Measurements from ENCODE around the gene IMP3. TPM values are rescaled to one million over a fixed set of nuclear protein-coding genes. Genes with fewer than 3 reads are reported as not detected.

The IMP3 gene
- total and polyA plus RNA-seq, 3 experiments from 2014 or later: 123 to 247 (median 134) TPM

DNA sequence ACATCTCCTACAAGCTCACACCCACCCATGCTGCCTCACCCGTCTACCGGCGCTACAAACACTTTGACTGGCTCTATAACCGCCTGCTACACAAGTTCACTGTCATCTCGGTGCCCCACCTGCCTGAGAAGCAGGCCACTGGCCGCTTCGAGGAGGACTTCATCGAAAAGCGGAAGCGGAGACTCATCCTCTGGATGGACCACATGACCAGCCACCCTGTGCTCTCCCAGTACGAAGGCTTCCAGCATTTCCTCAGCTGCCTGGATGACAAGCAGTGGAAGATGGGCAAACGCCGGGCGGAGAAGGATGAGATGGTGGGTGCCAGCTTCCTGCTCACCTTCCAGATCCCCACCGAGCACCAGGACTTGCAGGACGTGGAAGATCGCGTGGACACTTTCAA lies 9.8 kb upstream of the IMP3 start:
- CTCF ChIA-PET: interaction anchor here (0.6 kb wide), 1 partner anchor 56 kb away, joined by 3 read pairs; no protein-coding TSS in a partner anchor

DNA sequence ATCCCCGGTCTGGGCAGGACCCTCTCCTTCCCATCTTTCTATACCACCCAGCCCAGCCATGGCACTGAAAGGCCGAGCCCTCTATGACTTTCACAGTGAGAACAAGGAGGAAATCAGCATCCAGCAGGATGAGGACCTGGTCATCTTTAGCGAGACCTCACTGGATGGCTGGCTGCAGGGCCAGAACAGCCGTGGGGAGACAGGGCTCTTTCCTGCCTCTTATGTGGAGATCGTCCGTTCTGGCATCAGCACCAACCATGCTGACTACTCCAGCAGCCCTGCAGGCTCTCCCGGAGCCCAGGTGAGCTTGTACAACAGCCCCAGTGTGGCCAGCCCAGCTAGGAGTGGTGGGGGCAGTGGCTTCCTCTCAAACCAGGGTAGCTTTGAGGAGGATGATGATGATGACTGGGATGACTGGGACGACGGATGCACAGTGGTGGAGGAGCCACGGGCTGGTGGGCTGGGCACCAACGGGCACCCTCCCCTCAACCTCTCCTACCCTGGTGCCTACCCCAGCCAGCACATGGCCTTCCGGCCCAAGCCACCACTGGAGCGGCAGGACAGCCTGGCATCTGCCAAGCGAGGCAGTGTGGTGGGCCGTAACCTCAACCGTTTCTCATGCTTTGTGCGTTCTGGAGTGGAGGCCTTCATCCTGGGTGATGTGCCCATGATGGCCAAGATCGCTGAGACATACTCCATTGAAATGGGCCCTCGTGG lies 9.2 kb upstream of the IMP3 start:
- Histone ChIP-seq H3K9me3 (ENCODE audit: low read length) (no peaks in the 10 kb centered on the region), H3K27ac (ENCODE audit: low read depth, low read length) (no peak overlapping the region), H3K4me3 (ENCODE audit: low read length) (no peak overlapping the region), H3K27me3 (ENCODE audit: insufficient read depth, low read length, poor library complexity, severe bottlenecking) (no peaks in the 10 kb centered on the region), H3K4me1 (ENCODE audit: insufficient read depth, low read length) (peaks cover 21% of the 10 kb centered on the region), H3K36me3 (ENCODE audit: insufficient read depth, low read length) (no peaks in the 10 kb centered on the region)
- peak overlapping the region; percentile 83 to 93 (median 87) for H3K4me3 Mint-ChIP-seq
- H3K27me3 Mint-ChIP-seq: no peaks in the 10 kb centered on the region
- peak overlapping the region in 5 of 8 donors; percentile 21 to 87 (median 85) for H3K27ac Mint-ChIP-seq
- peaks cover 0 to 7% (median 0%) of the 10 kb centered on the region in 3 donors for H3K36me3 Mint-ChIP-seq
- peaks cover 34 to 63% (median 35%) of the 10 kb centered on the region in 3 donors for H3K4me1 Mint-ChIP-seq
- no peak for DNase-seq
- H3K9me3 Mint-ChIP-seq: no peaks in the 10 kb centered on the region
- ChIA-PET CTCF (no interaction called here), POLR2A (interaction anchor here (1.1 kb wide), 1 partner anchor 10 kb away, joined by 3 read pairs; no protein-coding TSS in a partner anchor)

More for the DNA sequence above, 9.8 kb upstream of the IMP3 start:
- Mint-ChIP-seq H3K27me3 (no peaks in the 10 kb centered on the region), H3K4me1 (peaks cover 34 to 63% (median 35%) of the 10 kb centered on the region in 3 donors), H3K27ac (peak overlapping the region in 6 of 8 donors; percentile 9 to 87 (median 76)), H3K4me3 (peak overlapping the region; percentile 16 to 88 (median 73)), H3K36me3 (peaks cover 0 to 7% (median 0%) of the 10 kb centered on the region in 3 donors), H3K9me3 (no peaks in the 10 kb centered on the region)
- no peaks in the 10 kb centered on the region for H3K9me3 ChIP-seq (ENCODE audit: low read length)
- no peaks in the 10 kb centered on the region for H3K36me3 ChIP-seq (ENCODE audit: insufficient read depth, low read length)
- no peak overlapping the region for H3K27ac ChIP-seq (ENCODE audit: low read depth, low read length)
- H3K4me1 ChIP-seq (ENCODE audit: insufficient read depth, low read length): peaks cover 21% of the 10 kb centered on the region
- POLR2A ChIA-PET: interaction anchor here (1.1 kb wide), 1 partner anchor 10 kb away, joined by 3 read pairs; no protein-coding TSS in a partner anchor
- H3K4me3 ChIP-seq (ENCODE audit: low read length): no peak overlapping the region
- no peaks in the 10 kb centered on the region for H3K27me3 ChIP-seq (ENCODE audit: insufficient read depth, low read length, poor library complexity, severe bottlenecking)
- DNase-seq: no peak

DNA sequence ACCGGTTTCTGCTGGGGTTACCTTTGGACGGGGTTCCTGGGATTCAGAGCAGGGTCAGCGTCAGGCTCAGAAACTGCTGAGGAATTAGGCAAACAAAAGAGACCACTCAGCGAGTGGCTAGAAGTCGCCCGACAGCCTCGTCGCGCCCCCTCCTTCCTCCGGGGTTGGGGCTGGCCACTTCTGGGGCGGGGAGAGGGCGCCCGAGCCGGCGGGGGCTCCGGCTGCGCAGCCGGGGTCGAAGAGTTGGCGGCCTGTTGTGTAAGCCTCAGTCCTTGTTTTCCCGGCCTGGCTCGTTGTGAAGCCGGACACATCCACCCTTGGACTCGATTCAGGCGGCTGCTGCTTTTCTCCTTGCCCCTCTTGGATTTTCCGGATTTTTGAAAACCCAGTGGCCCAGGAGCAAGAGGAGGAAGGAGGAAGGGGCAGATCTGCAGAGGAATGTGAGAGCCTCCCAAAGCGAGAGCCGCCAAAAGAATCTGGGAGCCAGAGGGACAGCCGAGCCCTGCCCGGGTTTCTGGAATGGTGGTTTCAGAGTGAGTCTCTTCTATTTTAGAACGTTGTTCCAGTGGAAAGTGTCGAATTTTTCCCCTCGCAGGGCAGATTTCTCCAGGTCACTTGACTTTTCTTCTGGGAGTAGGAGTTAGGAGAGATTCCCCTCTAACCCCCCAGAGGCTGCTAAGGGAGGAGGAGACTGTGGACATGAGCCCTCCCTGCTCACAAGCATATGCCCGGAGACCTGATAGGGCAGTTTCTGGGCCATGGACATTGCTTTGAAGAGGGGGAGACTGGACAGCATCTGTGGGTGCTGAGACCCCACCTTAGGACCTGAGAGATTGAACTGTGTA lies 8.4 kb upstream of the IMP3 start:
- DNase-seq: no peak
- no peaks in the 10 kb centered on the region for H3K36me3 ChIP-seq (ENCODE audit: insufficient read depth, low read length)
- peaks cover 34 to 62% (median 40%) of the 10 kb centered on the region in 3 donors for H3K4me1 Mint-ChIP-seq
- peak overlapping the region; percentile 83 to 93 (median 87) for H3K4me3 Mint-ChIP-seq
- H3K4me3 ChIP-seq (ENCODE audit: low read length): peak overlapping the region; percentile 93
- H3K27me3 ChIP-seq (ENCODE audit: insufficient read depth, low read length, poor library complexity, severe bottlenecking): no peaks in the 10 kb centered on the region
- no peaks in the 10 kb centered on the region for H3K27me3 Mint-ChIP-seq
- peak overlapping the region; percentile 70 for H3K27ac ChIP-seq (ENCODE audit: low read depth, low read length)
- H3K4me1 ChIP-seq (ENCODE audit: insufficient read depth, low read length): peaks cover 21% of the 10 kb centered on the region
- POLR2A ChIA-PET: interaction anchor here (0.6 to 2.4 kb wide), 5 partner anchors 10 to 280 kb away, joined by 3 to 19 read pairs (median 11); partner anchors contain the start of genes MAN2C1 and SIN3A
- H3K9me3 Mint-ChIP-seq: no peaks in the 10 kb centered on the region
- peaks cover 0 to 7% (median 0%) of the 10 kb centered on the region in 3 donors for H3K36me3 Mint-ChIP-seq
- CTCF ChIA-PET: interaction anchor here (0.8 to 3.1 kb wide), 8 partner anchors 23 to 280 kb away, joined by 3 to 22 read pairs (median 4); partner anchors contain the start of genes MAN2C1 and SNUPN
- H3K27ac Mint-ChIP-seq: peak overlapping the region in 5 of 8 donors; percentile 54 to 92 (median 68)
- no peaks in the 10 kb centered on the region for H3K9me3 ChIP-seq (ENCODE audit: low read length)

DNA sequence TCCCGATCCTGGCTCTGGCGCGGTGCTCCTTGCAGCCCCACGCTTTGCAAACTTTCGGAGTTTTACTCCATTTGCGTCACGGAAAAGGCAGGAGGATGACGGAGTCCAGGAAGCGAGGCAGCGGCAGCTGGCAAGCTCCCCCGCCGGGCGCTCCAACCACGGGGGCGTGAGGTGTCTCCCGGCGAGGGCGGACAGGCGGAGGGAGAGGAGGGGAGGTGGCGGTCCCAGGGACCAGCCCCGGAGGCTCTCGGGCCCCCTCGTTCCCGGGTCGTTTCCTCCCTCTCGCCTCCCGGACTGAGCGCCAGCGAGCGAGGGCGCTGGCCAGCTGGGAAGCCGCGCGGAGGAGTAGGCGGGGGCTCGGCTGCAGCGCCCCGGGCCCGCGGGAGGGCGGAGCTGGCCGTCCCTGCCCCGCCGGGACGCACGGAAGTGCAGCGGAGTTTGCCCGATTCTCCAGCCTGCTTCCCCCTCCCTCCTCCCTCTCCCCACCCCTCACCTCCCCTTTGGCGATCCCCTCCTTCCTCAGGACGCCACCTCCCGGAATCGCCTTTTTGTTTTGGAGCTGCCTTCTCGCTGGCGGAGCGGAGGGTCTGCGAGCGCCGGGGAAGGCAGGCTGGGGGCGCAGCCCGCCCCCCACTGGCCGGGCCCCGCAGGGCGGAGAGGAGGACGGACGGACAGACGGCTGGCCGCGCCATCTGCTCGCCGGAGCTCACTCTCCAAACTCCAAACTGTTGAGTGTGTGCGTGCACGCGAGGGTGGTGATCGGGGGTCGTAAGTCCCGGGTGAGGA lies 7.5 kb upstream of the IMP3 start, which contains the start of gene SNX33:
SNX33 (plus strand) TSS at position 543 of the 786 bp plus-strand sequence. CDS start 1,191 bp downstream, outside the sequence.
- Histone ChIP-seq H3K9me3 (ENCODE audit: low read length) (no peaks in the 10 kb centered on the region), H3K36me3 (ENCODE audit: insufficient read depth, low read length) (no peaks in the 10 kb centered on the region), H3K27ac (ENCODE audit: low read depth, low read length) (peak within 1 kb of the TSS; percentile 70), H3K4me1 (ENCODE audit: insufficient read depth, low read length) (peaks cover 21% of the 10 kb centered on the region), H3K27me3 (ENCODE audit: insufficient read depth, low read length, poor library complexity, severe bottlenecking) (no peaks in the 10 kb centered on the region), H3K4me3 (ENCODE audit: low read length) (peak within 1 kb of the TSS; percentile 93)
- DNase-seq: peak; percentile 43 to 72 (median 45)
- POLR2A ChIA-PET: interaction anchor here (0.6 to 2.4 kb wide), 8 partner anchors 10 to 279 kb away, joined by 3 to 19 read pairs (median 6); partner anchors contain the start of genes MAN2C1, SIN3A and SNUPN
- CTCF ChIA-PET: interaction anchor here (0.7 to 3.1 kb wide), 12 partner anchors 22 to 279 kb away, joined by 3 to 22 read pairs (median 4); partner anchors contain the start of genes MAN2C1, SNUPN and UBE2Q2
- H3K4me3 Mint-ChIP-seq: peak within 1 kb of the TSS; percentile 83 to 93 (median 88)
- peak within 1 kb of the TSS in 7 of 8 donors; percentile 66 to 92 (median 84) for H3K27ac Mint-ChIP-seq
- no peaks in the 10 kb centered on the region for H3K9me3 Mint-ChIP-seq
- peaks cover 34 to 57% (median 40%) of the 10 kb centered on the region in 3 donors for H3K4me1 Mint-ChIP-seq
- H3K27me3 Mint-ChIP-seq: no peaks in the 10 kb centered on the region
- peaks cover 0 to 7% (median 0%) of the 10 kb centered on the region in 3 donors for H3K36me3 Mint-ChIP-seq

DNA sequence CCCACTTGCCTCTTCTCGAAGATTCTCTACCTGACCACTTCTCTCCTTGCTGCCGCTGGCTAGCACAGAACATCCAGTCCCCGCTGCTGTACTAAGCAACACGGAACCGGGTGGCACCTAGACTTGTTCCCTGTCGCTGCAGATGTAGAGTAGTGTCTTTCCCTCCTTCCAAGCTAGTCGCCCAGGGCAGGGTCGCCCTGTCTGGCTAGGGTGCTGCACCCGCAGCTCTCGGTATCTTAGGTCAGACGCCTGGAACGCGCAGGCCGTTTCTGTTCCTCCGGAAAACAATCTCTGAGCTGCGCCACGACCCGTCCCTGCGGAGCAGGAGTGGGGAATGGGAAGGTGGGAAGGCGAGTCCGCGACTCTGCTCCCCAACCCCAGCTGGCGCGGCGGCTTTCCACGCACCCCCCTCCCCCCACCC lies 6.9 kb upstream of the IMP3 start:
- Histone ChIP-seq H3K27ac (ENCODE audit: low read depth, low read length) (peak overlapping the region; percentile 70), H3K4me1 (ENCODE audit: insufficient read depth, low read length) (peaks cover 19% of the 10 kb centered on the region), H3K27me3 (ENCODE audit: insufficient read depth, low read length, poor library complexity, severe bottlenecking) (no peaks in the 10 kb centered on the region), H3K36me3 (ENCODE audit: insufficient read depth, low read length) (no peaks in the 10 kb centered on the region), H3K4me3 (ENCODE audit: low read length) (peak overlapping the region; percentile 93), H3K9me3 (ENCODE audit: low read length) (no peaks in the 10 kb centered on the region)
- DNase-seq: no peak
- no peaks in the 10 kb centered on the region for H3K9me3 Mint-ChIP-seq
- no peaks in the 10 kb centered on the region for H3K27me3 Mint-ChIP-seq
- POLR2A ChIA-PET: interaction anchor here (0.8 to 2.4 kb wide), 7 partner anchors 9 to 279 kb away, joined by 3 to 19 read pairs (median 7); partner anchors contain the start of genes MAN2C1, SIN3A and SNUPN
- peak overlapping the region; percentile 82 to 92 (median 87) for H3K4me3 Mint-ChIP-seq
- H3K36me3 Mint-ChIP-seq: peaks cover 0 to 7% (median 0%) of the 10 kb centered on the region in 3 donors
- H3K27ac Mint-ChIP-seq: peak overlapping the region in 6 of 8 donors; percentile 55 to 89 (median 75)
- CTCF ChIA-PET: interaction anchor here (0.7 to 3.1 kb wide), 10 partner anchors 38 to 279 kb away, joined by 3 to 22 read pairs (median 4); partner anchors contain the start of genes MAN2C1 and UBE2Q2
- H3K4me1 Mint-ChIP-seq: peaks cover 36 to 55% (median 38%) of the 10 kb centered on the region in 3 donors

DNA sequence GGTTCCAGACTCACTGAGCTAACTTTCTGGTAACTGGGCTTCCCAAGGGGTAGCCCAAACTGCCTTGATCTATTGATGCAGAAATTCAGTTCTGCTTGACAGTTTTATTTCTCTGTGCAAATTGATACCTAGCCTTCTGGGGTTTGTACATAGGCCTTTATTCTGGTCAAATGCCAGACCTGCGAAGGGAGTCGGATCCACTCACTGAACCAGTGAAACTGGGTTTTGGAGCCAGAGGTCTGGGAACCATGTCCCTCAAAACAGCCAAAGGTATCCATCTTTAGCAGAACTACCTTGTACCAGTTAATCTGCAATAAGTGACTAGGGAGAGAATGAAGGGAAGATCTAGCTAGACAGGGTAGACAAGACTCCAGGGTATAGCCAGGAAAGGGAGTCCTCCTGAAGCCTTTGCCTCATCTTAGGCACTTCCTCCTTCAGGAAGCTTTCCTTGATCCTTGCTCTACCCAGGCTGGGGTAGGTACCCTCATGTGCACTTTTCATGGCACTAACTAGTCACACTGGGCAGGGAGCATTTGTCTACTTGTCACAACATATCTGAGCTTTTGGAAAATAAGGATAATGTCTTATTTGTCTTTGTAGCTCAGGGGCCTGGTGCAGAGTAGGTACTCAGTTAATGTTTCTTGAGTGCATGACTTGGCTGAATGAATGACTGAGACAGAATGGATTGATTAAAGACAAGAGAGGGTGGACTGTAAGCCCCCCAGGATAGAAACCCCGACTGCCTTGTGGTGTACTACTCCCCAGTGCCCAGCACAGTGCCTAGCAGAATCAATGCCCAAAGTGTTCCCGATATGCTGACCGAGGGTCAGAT lies 6.3 kb upstream of the IMP3 start:
- Mint-ChIP-seq H3K4me1 (peaks cover 32 to 50% (median 33%) of the 10 kb centered on the region in 3 donors), H3K36me3 (peaks cover 0 to 7% (median 0%) of the 10 kb centered on the region in 3 donors), H3K27me3 (no peaks in the 10 kb centered on the region), H3K9me3 (no peaks in the 10 kb centered on the region), H3K27ac (peak overlapping the region; percentile 38 to 88 (median 75)), H3K4me3 (peak overlapping the region; percentile 82 to 92 (median 87))
- H3K27me3 ChIP-seq (ENCODE audit: insufficient read depth, low read length, poor library complexity, severe bottlenecking): no peaks in the 10 kb centered on the region
- no peak for DNase-seq
- peak overlapping the region; percentile 70 for H3K27ac ChIP-seq (ENCODE audit: low read depth, low read length)
- CTCF ChIA-PET: interaction anchor here (1.0 to 3.1 kb wide), 5 partner anchors 38 to 278 kb away, joined by 3 to 22 read pairs (median 4); partner anchors contain the start of gene MAN2C1
- H3K4me1 ChIP-seq (ENCODE audit: insufficient read depth, low read length): peaks cover 12% of the 10 kb centered on the region
- peak overlapping the region; percentile 93 for H3K4me3 ChIP-seq (ENCODE audit: low read length)
- H3K9me3 ChIP-seq (ENCODE audit: low read length): no peaks in the 10 kb centered on the region
- H3K36me3 ChIP-seq (ENCODE audit: insufficient read depth, low read length): no peaks in the 10 kb centered on the region
- POLR2A ChIA-PET: interaction anchor here (0.7 to 2.4 kb wide), 6 partner anchors 8 to 278 kb away, joined by 3 to 19 read pairs (median 8); partner anchors contain the start of genes MAN2C1 and SIN3A

Measured in CD8-positive, alpha-beta memory T cell (primary cell).